Subcutaneous adipose tissue (tissue), 4 donors: Measurements from ENCODE around the gene DDX28. TPM values are rescaled to one million over a fixed set of nuclear protein-coding genes. Genes with fewer than 3 reads are reported as not detected.

Source experiments
- total RNA-seq, 4 donors: library from RNA; depleted of rRNA; stranded (reverse); fragments of >200 nt; gene quantifications; one replicate each; pipeline ENCODE4 v1.1.0, GENCODE V29; 2016
- TF ChIP-seq, protein P1 (sequence below): fragments of 450-650 bp; IDR thresholded peaks from one replicate; pipeline ENCODE4 v1.5.1; 2016; ENCODE audit warnings: low read depth, mild to moderate bottlenecking, control low read depth, antibody characterized with exemption, moderate library complexity

Gene DDX28
- total RNA-seq, 4 donors from 2014 or later: 6.2 to 8.5 (median 7.2) TPM

DNA sequence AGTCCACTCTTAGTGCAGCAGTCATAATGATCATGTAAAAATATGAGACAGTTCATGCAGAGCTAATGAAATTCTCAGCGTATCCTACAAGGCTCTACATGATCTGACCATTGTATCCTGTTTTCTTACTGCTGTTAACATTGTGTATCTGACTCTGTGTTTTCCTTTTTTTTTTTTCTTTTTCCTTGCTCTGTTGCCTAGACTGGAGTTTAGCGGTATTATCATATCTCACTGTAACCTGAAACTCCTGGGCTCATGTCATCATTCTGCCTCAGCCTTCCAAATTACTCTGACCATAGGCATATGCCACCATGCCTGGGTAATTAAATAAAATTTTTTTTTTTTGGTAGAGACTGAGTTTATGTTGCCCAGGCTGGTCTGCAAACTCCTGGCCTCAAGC is 12.2 kb upstream of the DDX28 start:
- TF ChIP-seq, protein P1, sequence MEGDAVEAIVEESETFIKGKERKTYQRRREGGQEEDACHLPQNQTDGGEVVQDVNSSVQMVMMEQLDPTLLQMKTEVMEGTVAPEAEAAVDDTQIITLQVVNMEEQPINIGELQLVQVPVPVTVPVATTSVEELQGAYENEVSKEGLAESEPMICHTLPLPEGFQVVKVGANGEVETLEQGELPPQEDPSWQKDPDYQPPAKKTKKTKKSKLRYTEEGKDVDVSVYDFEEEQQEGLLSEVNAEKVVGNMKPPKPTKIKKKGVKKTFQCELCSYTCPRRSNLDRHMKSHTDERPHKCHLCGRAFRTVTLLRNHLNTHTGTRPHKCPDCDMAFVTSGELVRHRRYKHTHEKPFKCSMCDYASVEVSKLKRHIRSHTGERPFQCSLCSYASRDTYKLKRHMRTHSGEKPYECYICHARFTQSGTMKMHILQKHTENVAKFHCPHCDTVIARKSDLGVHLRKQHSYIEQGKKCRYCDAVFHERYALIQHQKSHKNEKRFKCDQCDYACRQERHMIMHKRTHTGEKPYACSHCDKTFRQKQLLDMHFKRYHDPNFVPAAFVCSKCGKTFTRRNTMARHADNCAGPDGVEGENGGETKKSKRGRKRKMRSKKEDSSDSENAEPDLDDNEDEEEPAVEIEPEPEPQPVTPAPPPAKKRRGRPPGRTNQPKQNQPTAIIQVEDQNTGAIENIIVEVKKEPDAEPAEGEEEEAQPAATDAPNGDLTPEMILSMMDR: no peak

DNA sequence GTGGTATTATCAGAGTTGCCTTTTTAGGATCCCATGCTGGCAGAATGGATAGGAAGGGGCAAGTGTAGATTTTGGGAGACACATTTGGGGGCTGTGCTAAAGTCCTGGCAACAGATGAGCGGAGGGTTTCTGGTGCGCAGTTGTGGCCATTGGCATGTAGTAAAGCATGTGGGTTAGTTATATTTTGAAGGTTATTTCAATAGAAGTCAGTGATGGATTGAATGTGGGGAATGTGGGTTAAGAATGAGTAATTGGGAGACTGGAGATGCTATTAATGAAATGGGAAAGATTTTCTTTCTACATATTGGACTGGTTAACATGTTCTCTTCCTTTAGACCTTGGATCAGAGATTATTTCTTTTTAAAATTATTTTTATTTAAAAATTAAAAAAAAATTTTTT is 10.1 kb upstream of the DDX28 start:
- TF ChIP-seq, protein P1: no peak

DNA sequence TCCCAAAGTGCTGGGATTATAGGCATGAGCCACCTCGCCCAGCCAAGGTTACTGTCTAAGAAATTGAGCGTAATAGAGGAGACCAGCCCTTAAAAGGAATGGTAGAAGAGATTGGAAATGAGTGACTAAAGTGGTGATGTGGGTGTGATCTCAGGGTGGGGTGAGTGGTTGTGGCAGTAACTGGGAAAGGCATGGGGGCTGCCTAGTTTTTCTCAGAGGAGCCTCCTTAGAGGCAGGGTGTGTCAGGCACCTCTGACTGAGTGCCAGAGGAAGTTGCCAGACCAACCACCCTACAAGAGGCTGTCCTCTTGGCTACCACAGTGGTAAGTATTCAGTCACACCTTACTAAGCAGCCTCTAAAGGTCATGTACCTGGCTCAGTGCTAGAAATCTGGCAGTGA is 8.9 kb upstream of the DDX28 start:
- TF ChIP-seq, protein P1: no peak

DNA sequence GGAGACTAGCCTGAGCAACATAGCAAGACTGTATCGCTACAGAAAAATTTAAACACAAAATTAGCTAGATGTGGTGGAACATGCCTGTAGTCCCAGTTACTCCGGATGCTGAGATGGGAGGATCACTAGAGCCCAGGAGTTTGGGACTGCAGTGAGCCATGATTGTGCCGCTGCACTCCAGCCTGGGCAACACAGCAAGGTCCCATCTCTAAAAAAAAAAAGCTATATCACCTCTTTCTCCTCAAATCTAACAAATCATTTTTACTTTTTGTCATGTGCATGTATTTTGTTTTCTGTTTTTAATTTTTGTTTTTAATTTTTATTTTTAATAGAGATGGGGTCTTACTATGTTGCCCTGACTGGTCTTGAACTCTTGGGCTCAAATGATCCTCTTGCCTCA is 6.0 kb upstream of the DDX28 start:
- TF ChIP-seq, protein P1: no peak

DNA sequence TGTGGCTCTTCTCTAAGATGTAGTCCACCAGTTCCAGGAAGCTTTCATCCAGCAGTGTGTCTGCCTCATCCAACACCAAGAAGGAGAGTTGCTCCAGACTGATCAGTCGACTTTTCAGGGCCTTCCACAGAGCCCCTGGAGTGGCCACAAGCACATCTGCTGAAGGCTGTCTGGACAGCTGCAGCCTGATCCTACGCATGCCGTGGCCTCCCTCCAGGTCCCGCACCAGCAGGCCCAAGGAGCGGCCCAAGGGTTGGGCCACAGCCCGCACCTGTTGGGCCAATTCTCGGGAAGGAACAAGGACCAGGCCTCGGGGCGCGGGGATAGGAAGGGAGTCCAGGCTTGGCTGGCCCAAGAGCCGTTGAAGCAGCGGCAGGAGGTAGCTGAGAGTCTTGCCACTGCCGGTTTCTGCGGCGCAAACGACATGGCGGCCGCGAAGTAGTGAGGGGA is 729 bp downstream of the DDX28 start:
- TF ChIP-seq, protein P1: no peak

DNA sequence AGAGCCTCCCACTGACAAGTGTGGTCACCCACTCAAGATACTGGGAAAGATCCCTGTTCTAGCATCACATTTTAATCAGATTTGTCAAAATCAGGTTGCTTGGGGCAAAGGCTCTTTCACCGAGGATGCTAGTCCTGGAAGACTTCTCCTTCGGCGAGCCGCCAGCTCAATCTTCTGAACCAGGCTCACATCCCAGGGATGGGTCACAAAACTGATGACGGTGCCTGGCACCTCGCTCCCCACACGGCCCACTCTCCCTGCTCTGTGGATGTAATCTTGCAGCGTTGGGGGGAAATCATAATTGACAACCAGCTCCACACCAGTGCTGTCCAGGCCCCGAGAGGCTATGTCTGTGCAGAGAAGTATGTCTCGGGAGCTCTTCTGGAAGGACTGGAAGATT is 1.5 kb downstream of the DDX28 start:
- TF ChIP-seq, protein P1: no peak

DNA sequence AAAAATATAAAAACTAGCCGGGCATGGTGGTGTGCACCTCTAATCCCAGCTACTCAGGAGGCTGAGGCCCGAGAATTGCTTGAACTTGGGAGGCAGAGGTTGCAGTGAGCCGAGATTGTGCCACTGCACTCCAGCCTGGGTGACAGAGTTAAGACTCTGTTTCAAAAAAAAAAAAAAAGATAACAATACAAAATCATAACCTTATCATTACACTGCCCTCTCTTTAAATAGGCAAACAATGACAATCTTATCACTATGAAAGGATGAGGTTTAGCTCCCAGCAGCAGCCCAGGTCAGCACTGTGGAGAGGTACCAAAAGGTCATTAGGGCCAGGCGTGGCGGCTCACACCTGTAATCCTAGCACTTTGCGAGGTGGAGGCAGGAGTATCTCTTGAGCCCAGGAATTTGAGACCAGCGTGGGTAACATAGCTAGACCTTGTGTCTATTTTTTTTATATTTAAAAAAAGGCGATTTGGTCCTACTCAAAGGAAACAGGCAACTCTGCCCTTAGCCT is 3.8 kb downstream of the DDX28 start:
- TF ChIP-seq, protein P1: no peak
